GM18870 (cell line): Measurements from ENCODE around the gene NSMCE3.

ENCODE experiments used
- ATAC-seq: cut with Tn5 transposase; IDR thresholded peaks from one replicate; pipeline ENCODE4 v1.9.1; 2021; ENCODE audit warnings: moderate library complexity; ENCODE audit not compliant: unreplicated experiment

The NSMCE3 gene

GRCh38 chr15:29222129-29222853, 47.3 kb downstream of the NSMCE3 start:
- ATAC-seq = no peak

- no peak for ATAC-seq
These were observed 48.8 kb downstream of the NSMCE3 start for GRCh38 chr15:29220852-29221251.

GRCh38 chr15:29216955-29217354, 52.7 kb downstream of the NSMCE3 start:
- ATAC-seq = no peak
